SK-N-MC (cell line): ENCODE measurements around the gene ZNF440.

Experiments used
- EZH2 ChIP-seq: fragments of 200-600 bp; sonication (generic); IDR thresholded peaks from one replicate; pipeline ENCODE4 v1.6.1; 2017; ENCODE audit warnings: antibody characterized with exemption
- POLR2AphosphoS5 ChIP-seq: IDR thresholded peaks from 2 replicates; pipeline ENCODE4 v1.6.1; 2012; ENCODE audit warnings: mild to moderate bottlenecking, low read depth, low read length, borderline replicate concordance

DNA sequence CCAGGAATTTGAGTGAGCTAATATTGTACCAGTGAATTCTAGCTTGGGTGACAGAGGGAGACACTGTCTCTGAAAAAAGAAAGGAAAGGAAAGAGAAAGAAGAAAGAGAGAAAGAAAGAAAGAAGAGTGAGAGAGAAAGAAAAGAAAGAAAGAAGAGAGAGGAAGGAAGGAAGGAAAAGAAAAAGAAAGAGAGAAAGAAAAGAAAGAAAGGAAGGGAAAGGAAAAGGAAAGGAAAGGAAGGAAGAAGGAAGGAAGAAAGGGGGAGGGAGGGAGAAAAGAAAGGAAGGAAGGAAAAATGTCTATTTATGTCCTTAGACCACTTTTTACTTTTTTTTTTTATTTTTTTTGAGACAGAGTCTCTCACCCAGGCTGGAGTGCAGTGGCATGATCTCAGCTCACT is 21.1 kb upstream of the ZNF440 start:
- no peak for TF ChIP-seq EZH2
- TF ChIP-seq POLR2AphosphoS5, result no peak
